Spleen (tissue), 7 donors: ENCODE results near the gene SDK1.

Experiments used
- CTCF ChIP-seq, 11 experiments: fragments of 200-600 bp in 7 of 11; fragments of 450-650 bp in 4 of 11; sonication (generic) in 4 of 11; IDR thresholded peaks in 8 of 11; conservative IDR thresholded peaks in 3 of 11; 1 replicate in 7 of 11; 2 replicates in 4 of 11; pipeline versions ENCODE4 v1.4.0 to v1.8.0; 2016 to 2021; ENCODE audit warnings: antibody characterized with exemption in 11 of 11, inconsistent platforms in 4 of 11, mild to moderate bottlenecking in 1 of 11
- POLR2A ChIP-seq, 3 donors: fragments of 450-650 bp; IDR thresholded peaks; one replicate each; pipeline ENCODE4 v1.5.1; 2017; ENCODE audit warnings: antibody characterized with exemption in 3 of 3, mild to moderate bottlenecking in 1 of 3
- donor health status: DM: no; HTN: no; CAD: no; lungs with moderate emphysema.
- donor health status: DM: no; HTN: no; CAD: no.
- donor health status: DM: no; HTN: no; CAD: no.

DNA sequence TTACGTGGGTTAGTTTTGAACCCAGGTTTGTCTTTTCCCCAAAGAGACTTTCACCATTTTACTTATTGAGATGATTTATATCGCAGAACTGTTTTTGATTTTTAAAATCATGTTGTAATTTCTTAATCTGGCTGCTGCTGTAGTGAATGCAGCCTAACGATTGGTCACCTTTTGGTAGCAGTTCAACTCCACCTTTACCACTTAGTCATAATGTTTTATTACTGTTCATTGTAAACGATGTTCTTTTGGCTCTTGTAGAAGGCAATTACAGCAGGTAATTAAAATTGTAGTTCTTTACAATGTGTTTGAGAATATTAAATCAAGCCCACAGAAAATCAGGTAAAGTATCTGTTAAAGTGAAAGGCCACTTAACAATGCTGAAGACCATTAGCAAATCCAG, 531.1 kb downstream of the SDK1 start:
- no peak for TF ChIP-seq CTCF (IDR thresholded peaks at IDR 0.05 in 8 of 11, conservative IDR thresholded peaks at IDR 0.05 in 3 of 11)
- TF ChIP-seq POLR2A (IDR thresholded peaks at IDR 0.05) = no peak
